ENCODE results near the gene PIP4P1.

Gene PIP4P1

DNA sequence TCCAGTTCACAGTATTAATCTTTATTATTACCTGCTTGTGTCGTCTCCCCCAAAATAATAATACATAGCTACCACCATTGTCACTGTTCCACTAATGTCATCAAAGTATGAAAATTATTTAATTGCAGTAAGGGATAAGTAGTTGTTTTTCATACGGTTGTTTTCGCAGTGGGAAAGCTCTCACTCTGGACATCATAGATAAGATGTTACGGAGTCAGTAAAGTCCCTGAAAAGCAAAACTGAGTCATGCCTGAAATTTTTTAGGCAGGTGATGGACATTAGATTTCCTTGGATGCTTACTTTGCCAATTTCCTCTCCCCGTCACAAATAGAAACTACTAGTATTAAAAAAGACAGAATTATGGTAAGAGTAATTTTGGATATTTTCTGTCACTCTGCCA is 21.1 kb upstream of the PIP4P1 start:
- H3K27me3 ChIP-seq (ENCODE audit: insufficient read depth, poor library complexity, severe bottlenecking): no peaks in the 10 kb centered on the region
- no peak for DNase-seq (ENCODE audit: low read depth in 1 of 2, low spot score in 1 of 2)

DNA sequence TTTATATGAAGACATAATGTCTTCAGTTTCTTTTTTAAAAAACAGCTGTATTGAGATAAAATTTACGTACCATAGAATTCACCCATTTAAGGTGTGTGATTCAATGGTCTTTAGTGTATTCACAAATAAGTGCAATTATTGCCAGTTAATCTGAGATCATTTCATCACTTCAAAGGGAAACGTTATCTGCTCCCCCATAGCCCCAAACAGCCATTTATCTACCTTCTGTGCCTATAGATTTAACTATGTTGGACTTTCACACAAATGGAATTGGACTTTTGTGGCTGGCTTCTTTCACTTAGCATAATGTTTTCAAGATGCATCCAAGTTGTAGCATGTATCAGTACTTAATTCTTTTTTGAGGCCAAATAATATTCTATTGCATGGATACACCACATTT is 17.7 kb upstream of the PIP4P1 start:
- H3K27me3 ChIP-seq (ENCODE audit: insufficient read depth, poor library complexity, severe bottlenecking): no peaks in the 10 kb centered on the region
- TF ChIP-seq GABPA (IDR thresholded peaks at IDR 0.05; ENCODE audit: low read depth) (no peak), POLR2AphosphoS5 (IDR thresholded peaks at IDR 0.05; ENCODE audit: low read depth) (no peak), CTCF (IDR thresholded peaks at IDR 0.05; ENCODE audit: insufficient read depth, low read length) (no peak), SPI1 (IDR thresholded peaks at IDR 0.05; ENCODE audit: borderline replicate concordance, low read depth) (no peak)
- TF ChIP-seq, protein P1, sequence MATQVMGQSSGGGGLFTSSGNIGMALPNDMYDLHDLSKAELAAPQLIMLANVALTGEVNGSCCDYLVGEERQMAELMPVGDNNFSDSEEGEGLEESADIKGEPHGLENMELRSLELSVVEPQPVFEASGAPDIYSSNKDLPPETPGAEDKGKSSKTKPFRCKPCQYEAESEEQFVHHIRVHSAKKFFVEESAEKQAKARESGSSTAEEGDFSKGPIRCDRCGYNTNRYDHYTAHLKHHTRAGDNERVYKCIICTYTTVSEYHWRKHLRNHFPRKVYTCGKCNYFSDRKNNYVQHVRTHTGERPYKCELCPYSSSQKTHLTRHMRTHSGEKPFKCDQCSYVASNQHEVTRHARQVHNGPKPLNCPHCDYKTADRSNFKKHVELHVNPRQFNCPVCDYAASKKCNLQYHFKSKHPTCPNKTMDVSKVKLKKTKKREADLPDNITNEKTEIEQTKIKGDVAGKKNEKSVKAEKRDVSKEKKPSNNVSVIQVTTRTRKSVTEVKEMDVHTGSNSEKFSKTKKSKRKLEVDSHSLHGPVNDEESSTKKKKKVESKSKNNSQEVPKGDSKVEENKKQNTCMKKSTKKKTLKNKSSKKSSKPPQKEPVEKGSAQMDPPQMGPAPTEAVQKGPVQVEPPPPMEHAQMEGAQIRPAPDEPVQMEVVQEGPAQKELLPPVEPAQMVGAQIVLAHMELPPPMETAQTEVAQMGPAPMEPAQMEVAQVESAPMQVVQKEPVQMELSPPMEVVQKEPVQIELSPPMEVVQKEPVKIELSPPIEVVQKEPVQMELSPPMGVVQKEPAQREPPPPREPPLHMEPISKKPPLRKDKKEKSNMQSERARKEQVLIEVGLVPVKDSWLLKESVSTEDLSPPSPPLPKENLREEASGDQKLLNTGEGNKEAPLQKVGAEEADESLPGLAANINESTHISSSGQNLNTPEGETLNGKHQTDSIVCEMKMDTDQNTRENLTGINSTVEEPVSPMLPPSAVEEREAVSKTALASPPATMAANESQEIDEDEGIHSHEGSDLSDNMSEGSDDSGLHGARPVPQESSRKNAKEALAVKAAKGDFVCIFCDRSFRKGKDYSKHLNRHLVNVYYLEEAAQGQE (IDR thresholded peaks at IDR 0.05; ENCODE audit: insufficient replicate concordance, low read depth): no peak
- no peak for DNase-seq (ENCODE audit: low read depth in 1 of 2, low spot score in 1 of 2)
- peak overlapping the region; percentile 19 for H3K27ac ChIP-seq (replicated peaks)
- H3K4me3 ChIP-seq (replicated peaks; ENCODE audit: insufficient read depth, low read length): no peak overlapping the region

More for the DNA sequence above, 21.1 kb upstream of the PIP4P1 start:
- Histone ChIP-seq H3K27ac (replicated peaks) (no peak overlapping the region), H3K4me3 (replicated peaks; ENCODE audit: insufficient read depth, low read length) (no peak overlapping the region)
- TF ChIP-seq CTCF (IDR thresholded peaks at IDR 0.05; ENCODE audit: insufficient read depth, low read length) (no peak), SPI1 (IDR thresholded peaks at IDR 0.05; ENCODE audit: borderline replicate concordance, low read depth) (no peak), GABPA (IDR thresholded peaks at IDR 0.05; ENCODE audit: low read depth) (no peak), POLR2AphosphoS5 (IDR thresholded peaks at IDR 0.05; ENCODE audit: low read depth) (no peak)
- TF ChIP-seq, protein P1 (IDR thresholded peaks at IDR 0.05; ENCODE audit: insufficient replicate concordance, low read depth): no peak

DNA sequence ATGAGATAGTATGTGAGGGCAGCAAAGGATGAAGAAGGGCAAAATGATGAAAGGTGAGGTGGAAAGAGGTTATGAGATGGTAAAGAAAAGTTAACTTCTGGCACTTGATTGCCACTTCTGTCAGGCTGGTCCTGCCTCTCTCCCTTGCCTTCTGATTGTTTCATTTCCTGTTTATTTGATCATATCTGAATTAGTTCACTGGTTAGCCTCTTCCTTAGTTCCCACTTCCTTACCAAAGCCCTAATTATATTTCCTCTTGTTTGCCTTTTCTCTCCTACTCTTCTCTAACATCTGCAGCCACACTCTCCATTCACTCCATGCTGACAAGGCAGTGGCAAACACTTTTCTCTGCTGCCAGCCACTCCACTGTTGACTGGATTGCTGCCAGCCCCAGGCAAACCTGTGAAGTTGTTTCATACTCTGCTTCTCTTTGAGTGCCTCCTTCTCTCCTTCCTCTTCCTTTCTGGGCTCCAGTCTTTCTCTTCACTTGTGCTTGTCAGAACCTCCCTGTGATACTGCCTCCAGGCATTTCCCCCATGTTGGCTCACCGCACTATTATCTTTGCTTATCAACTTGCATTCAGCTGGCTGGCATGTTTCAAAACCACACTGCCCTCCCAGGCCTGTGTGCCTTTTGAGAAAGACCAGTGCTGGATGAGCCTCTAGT is 16.1 kb upstream of the PIP4P1 start:
- Histone ChIP-seq H3K27ac (replicated peaks) (peak overlapping the region; percentile 50), H3K4me3 (replicated peaks; ENCODE audit: insufficient read depth, low read length) (no peak overlapping the region), H3K27me3 (ENCODE audit: insufficient read depth, poor library complexity, severe bottlenecking) (no peaks in the 10 kb centered on the region)
- peak in 1 of 2 experiments; percentile 84 for DNase-seq (ENCODE audit: low read depth in 1 of 2, low spot score in 1 of 2)
- peak; percentile 40; the same call in 1 of the 2 replicates for TF ChIP-seq SPI1 (IDR thresholded peaks at IDR 0.05; ENCODE audit: borderline replicate concordance, low read depth)
- TF ChIP-seq, protein P1 (IDR thresholded peaks at IDR 0.05; ENCODE audit: insufficient replicate concordance, low read depth): no peak
- TF ChIP-seq CTCF (IDR thresholded peaks at IDR 0.05; ENCODE audit: insufficient read depth, low read length): no peak
- no peak for TF ChIP-seq GABPA (IDR thresholded peaks at IDR 0.05; ENCODE audit: low read depth)
- TF ChIP-seq POLR2AphosphoS5 (IDR thresholded peaks at IDR 0.05; ENCODE audit: low read depth): peak; percentile 80

Measured in HL-60 (cell line).